ENCODE data around the gene GADD45GIP1.

DNA sequence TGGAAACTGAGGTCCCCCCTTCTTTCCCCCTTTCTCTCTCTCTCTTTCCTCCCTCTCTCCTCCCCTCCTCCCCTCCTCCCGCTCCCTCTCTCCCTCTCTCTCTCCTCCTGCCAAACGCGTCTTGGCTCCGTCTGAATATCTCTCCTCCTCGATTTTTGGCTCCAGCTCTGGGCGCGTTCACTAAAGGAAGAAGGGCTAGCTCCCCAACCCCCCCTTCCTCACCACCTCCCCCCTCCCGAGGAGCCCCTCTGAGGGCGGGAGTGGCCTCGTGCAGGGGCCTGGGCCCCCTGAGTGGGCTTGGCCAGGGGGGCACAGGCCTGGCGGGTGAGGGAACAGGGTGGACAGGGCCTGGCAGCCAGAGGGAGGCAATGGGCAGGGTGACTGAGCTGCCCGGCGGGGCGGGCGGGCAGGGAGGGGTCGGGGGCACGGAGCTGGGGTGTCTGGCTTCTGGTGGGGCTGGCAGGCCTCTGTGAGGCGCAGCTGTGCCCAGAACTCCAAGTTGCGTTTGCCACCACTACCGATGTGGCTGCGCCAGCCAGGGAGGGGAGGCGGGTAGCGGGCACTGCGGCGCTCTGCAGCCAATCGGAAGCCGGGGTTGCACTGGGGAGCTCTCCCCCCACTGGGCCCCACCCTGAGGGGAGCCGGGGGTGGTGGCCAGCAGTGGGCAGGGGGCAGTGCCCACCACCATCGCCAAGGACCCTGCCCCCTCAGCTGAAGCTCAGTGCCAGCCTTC, 45.3 kb upstream of the GADD45GIP1 start:
- no peak for TF ChIP-seq CTCF (IDR thresholded peaks at IDR 0.05; ENCODE audit: low read depth, low read length)
- no peak for TF ChIP-seq POLR2A (IDR thresholded peaks at IDR 0.05; ENCODE audit: extremely low read depth, insufficient read length)
- TF ChIP-seq, protein P1, sequence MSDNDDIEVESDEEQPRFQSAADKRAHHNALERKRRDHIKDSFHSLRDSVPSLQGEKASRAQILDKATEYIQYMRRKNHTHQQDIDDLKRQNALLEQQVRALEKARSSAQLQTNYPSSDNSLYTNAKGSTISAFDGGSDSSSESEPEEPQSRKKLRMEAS (IDR thresholded peaks at IDR 0.05; ENCODE audit: low read depth, low read length) = no peak
- no peak for TF ChIP-seq MYC (IDR thresholded peaks at IDR 0.05; ENCODE audit: low read depth, low read length)

Data from NB4 (cell line).